ENCODE measurements around the gene EGLN3.

Gene EGLN3

GRCh38 chr14:33946679-33947476 lies 4.0 kb downstream of the EGLN3 start:
- DNase-seq (ENCODE audit: low read depth) = no peak
- TF ChIP-seq CTCF (conservative IDR thresholded peaks at IDR 0.05; ENCODE audit: low read length) = no peak
- H3K4me3 ChIP-seq (ENCODE audit: low read length) = no peak overlapping the region

- no peak for TF ChIP-seq CTCF (conservative IDR thresholded peaks at IDR 0.05; ENCODE audit: low read length)
- H3K4me3 ChIP-seq (ENCODE audit: low read length) = no peak overlapping the region
- no peak for DNase-seq (ENCODE audit: low read depth)
Observed at GRCh38 chr14:33945210-33946088, 5.4 kb downstream of the EGLN3 start.

GRCh38 chr14:33943096-33943883 lies 7.6 kb downstream of the EGLN3 start:
- no peak overlapping the region for H3K4me3 ChIP-seq (ENCODE audit: low read length)
- TF ChIP-seq CTCF (conservative IDR thresholded peaks at IDR 0.05; ENCODE audit: low read length) = no peak
- DNase-seq (ENCODE audit: low read depth) = no peak

GRCh38 chr14:33941718-33942117 lies 9.2 kb downstream of the EGLN3 start:
- TF ChIP-seq CTCF (conservative IDR thresholded peaks at IDR 0.05; ENCODE audit: low read length) = no peak
- no peak overlapping the region for H3K4me3 ChIP-seq (ENCODE audit: low read length)
- no peak for DNase-seq (ENCODE audit: low read depth)

- TF ChIP-seq CTCF (conservative IDR thresholded peaks at IDR 0.05; ENCODE audit: low read length) = no peak
- no peak overlapping the region for H3K4me3 ChIP-seq (ENCODE audit: low read length)
- DNase-seq (ENCODE audit: low read depth) = no peak
Observed at GRCh38 chr14:33940561-33941011, 10.3 kb downstream of the EGLN3 start.

GRCh38 chr14:33938131-33938949 lies 12.5 kb downstream of the EGLN3 start:
- TF ChIP-seq CTCF (conservative IDR thresholded peaks at IDR 0.05; ENCODE audit: low read length) = no peak
- no peak overlapping the region for H3K4me3 ChIP-seq (ENCODE audit: low read length)
- DNase-seq (ENCODE audit: low read depth) = peak; percentile 10
